HG03108 (cell line): ENCODE results near the gene GLYATL2.

Source experiments
- ATAC-seq: cut with Tn5 transposase; IDR thresholded peaks from one replicate; pipeline ENCODE4 v1.9.1; 2021; ENCODE audit warnings: moderate library complexity; ENCODE audit not compliant: unreplicated experiment

Gene GLYATL2, protein sequence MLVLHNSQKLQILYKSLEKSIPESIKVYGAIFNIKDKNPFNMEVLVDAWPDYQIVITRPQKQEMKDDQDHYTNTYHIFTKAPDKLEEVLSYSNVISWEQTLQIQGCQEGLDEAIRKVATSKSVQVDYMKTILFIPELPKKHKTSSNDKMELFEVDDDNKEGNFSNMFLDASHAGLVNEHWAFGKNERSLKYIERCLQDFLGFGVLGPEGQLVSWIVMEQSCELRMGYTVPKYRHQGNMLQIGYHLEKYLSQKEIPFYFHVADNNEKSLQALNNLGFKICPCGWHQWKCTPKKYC

DNA sequence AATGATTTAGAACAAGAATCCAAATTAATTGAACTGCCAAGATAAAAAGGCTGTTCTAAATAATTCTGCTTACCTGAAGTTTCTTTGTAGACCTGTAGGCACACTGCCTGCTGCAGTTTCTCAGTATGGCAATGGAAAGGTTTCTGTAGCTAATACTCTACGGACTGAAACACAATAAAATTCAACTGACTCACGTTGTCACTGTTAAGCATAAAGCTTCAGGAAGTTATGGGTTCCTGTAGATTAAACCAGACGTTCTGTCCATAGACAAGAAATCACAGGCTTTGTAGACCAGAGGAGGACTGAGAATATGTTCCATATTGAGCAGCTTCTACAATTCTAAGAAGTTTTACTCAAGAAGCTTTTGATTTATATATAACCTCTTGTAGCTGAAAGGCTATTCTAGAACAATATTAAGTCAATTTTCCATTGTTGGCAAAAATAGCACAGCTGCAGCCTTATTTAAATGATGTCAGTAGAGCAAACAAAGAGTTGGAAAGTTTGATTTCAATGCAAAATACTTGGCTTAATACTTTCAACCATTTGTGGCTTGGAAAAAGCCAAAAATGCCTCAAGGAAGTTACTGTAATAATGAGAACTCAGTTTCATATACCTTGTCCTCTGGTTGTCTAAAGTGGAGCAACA lies at the start of gene GLYATL2:
Gene GLYATL2, minus strand, starts transcription at position 344 of the 645 bp plus-strand sequence. CDS start 5,092 bp downstream, outside the sequence.
- no peak for ATAC-seq

DNA sequence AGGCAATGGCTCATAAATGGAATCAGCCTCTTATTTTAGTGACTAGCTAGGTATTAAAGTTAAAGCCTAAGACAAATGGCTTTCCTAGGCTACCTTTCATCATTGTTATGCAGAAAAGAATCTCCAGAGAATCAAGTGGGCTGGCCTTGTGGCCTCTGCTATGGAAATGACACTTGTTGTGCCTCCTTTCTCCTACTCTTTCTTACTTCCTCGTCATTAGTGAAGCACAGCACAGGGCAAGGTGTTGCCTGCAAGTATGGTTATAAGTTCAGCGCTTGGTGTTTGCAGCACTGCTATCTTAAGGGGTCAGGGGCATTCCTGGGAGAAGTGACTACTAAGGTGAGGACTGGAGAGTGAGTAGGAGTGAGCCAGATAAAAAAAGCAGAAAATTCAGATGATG lies 49.4 kb upstream of the GLYATL2 start:
- no peak for ATAC-seq

DNA sequence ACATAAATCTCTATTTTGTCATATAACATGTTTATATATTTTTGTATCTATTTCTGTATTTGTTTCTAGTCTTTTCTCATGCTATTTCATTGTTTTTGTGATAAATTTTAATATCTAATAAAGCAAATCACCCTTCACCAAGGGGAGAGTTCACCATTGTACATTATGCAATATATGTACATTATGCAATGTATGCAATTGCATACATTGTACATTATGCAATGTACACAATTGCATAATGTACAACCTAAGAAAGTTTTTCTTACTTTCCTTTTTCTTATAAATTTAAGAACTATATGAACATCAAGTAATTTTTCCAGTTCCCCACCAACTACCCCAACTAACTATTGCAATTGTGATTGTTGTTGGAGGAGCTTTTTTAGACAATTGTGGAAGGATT lies 44.1 kb upstream of the GLYATL2 start:
- ATAC-seq = no peak

DNA sequence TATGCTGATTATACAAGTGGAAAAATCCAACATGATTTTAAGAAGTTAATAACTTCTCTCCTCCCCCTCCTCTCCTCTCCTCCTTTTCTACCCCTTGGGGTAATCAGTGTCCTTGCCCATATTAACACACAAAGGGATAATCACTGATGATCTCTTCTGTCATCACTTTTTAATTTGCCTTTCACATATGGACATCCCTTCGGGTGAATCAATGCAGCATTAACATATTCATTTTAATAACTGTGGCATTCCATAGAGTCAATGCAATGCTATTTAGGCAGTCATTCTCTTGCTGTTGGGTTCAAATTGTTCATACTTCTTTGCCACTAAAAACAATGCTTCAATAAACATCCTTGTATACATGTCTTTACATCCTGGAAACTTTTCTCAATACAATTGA lies 42.9 kb upstream of the GLYATL2 start:
- ATAC-seq = no peak

DNA sequence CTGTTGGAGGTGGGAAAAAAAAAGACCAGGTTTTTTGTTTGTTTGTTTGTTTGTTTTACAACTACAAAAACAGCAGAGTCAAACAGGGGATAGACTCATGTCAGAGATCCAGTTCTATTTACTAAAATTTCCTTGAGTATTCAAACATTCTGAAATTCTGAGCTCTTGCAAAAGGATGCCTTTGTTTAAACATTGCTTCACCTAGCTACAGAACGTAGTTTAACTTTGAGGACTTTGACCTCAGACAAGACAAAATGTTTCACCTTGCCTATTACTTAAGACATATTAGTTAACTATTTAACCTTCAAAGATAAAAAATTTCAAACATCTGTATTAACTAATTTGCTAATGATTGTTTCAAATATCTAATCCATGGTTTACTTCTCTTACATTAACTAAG lies 36.1 kb upstream of the GLYATL2 start:
- ATAC-seq = no peak

DNA sequence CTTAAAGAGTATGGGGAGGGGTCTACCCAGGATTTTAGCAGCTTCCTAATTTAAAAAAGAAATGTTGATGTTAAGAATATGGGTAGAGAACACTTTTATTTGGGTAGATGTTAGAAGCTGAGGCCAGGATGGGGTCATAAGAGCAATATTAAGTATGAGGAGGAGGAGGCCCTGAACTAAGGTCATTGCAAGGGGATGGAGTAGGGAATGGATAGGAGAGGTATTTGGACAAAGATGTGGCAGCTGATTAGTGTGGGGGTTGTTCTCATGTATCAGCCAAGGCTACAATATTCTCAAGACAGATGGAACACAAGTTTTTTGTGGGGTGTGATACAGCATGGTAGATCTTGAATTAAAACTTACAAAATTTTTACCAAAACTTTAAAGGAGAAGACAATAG lies 35.7 kb upstream of the GLYATL2 start:
- no peak for ATAC-seq

DNA sequence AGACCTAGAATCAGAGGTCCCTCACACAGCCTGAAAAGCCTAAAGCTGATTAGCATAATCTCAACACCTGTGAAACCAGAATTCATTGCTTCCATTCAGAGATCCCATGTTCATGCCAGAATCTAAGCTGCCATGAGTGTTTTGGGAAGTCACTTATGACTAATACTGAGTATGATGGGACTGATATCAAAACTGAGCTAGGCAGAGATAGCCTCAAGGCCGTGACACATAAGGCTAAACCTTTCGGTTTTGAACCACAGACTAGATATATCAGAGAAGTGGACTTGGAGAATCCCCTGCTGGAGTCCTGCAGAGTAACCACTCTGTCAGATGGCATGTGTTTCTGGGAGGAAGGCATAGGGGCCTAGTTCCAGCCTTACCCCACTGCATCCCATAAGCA lies 23.1 kb upstream of the GLYATL2 start:
- no peak for ATAC-seq

DNA sequence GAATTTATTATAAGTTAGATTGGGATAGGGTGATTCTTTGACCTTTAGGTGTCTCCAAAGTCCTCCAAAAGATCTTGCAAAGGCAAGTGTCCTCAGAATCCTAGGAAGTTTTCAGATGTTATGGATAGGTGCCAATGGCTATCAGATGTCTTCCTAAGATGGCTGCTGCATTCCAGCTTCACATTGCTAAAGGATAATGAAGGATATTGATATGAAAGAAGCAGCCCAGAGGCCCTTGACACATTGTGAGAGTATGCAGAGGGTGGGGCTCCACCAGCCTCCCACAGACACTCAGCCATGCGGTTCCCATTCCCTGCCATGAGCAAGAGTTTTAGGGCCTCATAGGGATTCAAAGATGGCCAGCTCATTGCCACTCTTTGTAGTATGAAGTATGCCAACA lies 22.3 kb upstream of the GLYATL2 start:
- no peak for ATAC-seq

DNA sequence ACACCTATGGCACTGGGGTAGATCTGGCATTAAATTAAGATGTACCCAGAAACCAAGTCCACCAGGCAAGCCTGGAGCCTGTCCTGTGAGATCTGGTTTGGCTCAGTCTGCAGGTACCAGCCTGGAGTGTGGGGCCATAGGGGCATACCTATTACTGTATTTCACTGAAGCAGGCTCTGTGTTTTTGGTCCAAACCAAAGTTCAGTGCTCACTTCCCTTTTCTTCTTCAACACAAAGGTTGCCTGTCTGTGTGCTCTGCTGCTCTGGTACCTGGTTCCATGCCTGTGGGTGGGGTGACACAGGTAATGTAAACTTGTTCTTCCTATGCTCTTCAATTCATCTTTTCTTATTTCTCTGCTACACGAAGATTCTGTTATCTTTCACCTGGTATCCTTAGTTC lies 19.8 kb upstream of the GLYATL2 start:
- no peak for ATAC-seq

DNA sequence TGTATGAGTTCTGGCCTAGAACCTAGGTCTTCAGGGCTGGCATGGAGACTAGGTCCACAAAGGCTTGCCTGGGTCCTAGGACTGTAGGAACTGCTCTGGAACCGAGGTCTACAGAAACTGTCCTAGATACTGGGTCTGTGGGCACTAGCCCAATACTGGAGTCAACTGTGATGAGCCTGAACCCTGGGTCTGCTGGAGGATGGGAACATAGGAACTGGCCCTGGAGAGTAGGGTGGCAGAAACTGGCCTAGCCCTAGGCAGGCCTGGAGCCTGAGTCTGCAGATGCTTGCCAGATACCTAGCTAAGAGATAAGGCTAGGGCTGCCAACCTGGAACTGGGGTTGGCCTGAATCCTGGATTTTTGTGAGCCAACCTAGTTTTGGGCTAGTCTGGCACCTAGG lies 19.2 kb upstream of the GLYATL2 start:
- no peak for ATAC-seq

DNA sequence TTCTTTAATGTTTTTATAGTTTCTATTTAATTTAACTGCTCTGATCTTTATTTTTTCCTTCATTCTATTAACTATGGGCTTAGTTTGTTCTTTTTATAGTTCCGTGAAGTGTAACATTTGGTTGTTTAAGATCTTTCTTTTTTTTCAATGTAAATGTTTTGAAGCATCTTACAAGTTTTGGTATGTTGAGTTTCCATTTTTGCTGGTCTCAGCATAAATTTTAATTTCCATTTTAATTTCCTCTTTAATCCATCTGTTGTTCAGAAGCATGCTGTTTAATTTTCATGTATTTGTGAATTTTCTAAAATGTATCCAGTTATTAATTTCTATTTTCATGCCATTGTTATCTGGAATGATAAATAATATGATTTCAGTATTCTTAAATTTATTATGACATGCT lies 17.0 kb upstream of the GLYATL2 start:
- ATAC-seq = no peak

DNA sequence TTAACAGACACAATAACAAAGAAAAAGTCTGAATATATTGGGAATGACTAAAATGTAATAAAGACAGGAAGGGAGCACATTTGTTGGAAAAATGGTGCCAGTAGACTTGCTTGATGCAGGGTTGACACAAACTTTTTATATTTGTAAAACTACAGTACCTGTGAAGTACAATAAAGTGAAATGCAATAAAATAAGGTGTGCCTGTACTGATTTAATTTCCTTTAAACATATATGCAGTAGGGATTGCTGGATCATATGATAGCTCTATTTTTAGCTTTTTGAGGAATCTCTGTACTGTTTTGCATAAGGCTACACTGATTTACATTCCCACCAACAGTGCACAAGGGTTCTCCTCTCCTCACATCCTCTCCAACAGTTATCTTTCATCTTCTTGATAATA lies 12.3 kb upstream of the GLYATL2 start:
- ATAC-seq = no peak

DNA sequence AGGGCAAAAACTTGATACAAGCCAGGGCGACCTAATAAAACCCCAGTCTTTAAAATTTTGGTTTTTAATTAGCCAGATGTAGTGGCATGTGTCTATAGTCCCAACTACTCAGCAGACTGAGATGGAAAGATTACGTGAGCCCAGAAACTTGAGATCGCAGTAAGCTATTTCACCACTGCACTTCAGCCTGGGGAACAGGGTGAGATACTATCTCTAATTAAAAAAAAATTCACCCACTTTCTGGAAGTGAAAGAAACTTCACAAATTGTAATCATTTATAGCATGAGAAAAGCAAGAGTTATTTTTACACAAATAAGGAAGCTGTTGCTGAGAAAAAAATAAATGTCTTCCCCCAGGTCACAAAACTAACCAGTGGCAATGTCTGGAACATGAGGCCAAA lies 882 bp upstream of the GLYATL2 start:
- no peak for ATAC-seq

DNA sequence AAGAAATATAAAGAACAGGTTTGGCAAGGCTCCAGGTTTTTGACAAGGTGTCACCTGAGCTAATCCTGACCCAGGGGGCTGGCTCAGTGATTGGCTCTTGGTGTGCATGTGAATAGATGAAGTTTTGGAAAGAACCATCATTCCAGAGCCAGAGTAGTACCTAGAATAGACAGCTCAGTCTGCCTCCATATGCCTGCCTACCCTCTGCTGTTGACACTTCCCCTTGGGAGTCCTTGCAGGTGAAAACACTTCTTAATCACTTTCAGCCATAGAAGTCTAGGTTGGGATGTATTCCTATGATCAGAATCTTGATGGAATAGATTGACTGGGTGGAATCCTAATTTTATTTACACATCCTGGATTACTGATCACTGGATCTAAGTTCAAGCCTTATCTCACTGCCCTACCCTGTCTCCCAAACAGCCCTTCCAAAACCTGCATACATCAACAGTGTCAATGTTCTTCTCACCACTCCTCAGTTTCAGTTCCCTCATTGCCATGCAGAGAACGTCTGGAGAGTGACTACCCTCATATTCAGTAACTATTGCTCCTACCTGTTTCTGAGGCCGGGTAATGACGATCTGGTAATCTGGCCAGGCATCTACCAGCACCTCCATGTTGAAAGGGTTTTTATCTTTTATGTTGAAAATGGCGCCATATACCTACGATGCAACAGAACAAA lies 6.7 kb downstream of the GLYATL2 start:
- no peak for ATAC-seq

DNA sequence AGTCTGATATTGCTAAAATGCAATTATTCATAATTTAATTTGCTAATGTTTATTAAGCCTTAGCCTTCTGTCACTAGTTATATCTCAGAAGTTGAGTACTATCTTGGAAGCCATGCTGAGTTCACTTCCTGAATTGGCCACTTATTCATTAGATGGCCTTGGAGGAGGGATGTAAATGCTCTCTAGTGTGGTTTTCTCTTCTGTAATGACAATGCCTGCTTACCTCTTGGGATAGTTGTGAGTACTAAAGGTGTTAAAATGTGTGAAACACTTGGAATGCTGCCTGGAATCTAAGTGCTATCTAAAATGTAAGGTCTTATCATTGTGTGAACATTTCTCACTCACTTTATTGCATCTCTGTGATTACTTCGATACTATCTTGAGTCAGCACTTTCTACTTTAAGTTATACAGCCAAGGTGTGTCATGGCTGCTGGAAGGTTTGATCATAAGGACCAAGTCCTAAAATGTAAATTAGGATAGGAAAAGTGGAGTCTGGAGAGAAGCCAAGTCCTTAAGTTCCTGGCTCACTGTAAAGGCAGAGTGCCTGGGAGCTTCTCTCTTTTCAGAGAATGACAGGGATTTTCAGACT lies 12.4 kb downstream of the GLYATL2 start:
- ATAC-seq = no peak

DNA sequence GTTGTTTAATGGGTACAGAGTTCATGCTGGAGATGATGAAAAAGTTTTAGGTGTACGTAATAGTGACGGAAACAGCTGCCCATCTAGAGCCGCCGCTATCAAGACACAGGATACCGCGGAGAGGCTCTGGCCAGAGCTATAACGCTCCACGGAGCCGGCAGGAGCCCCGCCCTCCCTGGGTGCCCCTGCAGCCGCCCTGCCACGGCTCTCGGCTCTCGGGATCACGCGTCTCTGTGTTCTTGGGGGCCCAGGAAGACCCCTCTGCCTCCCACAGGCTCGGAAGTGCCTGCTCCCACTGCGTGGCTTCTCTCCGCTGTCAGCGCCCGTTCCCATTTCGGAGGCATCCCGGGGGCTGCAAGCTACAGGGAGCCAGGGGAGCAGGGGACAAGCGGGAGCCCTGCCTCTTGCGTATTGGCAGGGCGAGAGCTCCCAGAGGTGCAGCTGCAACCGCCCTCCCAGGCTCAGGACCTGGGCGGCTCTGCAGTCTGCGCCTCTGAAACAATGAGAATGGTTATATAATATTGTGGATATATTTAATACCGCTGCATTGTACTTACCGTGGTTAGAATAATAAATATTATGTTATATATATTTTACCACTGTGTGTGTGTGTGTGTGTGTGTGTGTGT lies 13.7 kb downstream of the GLYATL2 start:
- ATAC-seq = no peak

DNA sequence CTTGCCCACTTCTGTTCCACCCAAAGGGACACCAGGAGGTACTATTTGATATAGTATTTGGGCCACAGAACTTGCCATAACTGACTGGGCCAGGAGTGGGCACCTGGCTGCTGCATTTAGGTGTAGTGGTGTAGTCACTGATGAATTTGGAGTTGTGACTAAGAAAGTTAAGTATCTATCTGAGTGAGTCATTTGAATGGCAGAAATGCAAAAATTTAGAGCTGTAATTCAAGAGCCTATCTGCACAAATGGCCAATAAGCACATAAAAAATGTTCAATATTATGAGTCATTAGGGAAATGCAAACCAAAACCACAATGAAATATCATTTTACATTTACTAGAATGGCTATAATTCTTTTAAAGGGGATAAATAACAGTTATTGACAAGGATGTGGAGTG lies 14.7 kb downstream of the GLYATL2 start:
- ATAC-seq = no peak

DNA sequence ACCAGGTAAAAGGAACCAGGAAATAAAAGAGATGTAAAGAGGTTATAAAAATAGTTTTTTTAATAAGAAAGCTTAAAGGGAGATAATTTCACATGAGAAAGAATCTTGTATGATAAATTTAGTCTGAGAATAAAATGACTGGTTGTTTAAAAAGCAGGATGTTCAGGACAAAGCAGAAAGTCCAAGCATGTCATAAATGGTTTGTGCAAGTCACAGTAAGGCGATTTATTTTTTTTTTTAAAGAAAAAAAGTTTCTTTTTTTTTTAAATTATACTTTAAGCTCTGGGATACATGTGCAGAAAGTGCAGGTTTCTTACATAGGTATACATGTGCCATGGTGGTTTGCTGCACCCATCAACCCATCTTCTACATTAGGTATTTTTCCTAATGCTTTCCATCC lies 30.8 kb downstream of the GLYATL2 start:
- ATAC-seq = no peak

DNA sequence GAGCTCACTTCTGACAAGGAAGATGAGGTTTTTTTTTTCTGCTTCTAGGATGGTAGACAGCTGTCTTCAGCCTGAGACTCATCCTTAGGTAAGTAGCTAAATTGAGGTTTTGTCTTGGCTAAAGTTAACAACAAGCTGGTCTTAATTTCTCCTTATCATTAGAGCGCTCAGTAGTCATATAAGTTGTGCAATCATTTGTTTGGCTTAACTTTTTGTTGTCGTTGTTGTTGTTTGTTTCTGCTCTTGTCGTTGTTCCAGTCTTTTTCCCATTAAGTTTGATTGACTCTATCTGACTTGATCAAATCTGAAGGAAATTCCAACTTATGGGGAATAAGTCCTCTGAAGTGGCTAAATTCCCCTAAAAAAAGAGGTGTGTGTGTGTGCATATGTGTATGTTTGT lies 33.0 kb downstream of the GLYATL2 start:
- no peak for ATAC-seq

DNA sequence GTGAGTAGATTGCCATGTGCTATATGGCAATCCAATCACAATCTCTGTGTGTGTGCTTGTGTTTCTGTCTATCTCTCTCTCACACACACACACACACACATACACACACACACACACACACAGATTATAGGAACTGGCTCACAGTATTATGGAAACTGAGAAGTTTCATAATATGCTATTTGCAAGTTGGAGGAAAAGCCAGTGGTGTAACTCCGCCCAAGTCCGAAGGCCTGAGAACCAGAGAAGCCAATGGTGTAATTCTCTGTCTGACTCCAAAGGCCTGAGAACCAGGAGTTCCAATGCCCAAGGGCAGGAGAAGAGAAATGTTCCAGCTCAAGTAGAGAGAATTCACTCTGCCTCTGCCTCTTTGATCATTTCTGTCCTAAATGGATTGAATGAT lies 37.2 kb downstream of the GLYATL2 start:
- ATAC-seq = no peak

DNA sequence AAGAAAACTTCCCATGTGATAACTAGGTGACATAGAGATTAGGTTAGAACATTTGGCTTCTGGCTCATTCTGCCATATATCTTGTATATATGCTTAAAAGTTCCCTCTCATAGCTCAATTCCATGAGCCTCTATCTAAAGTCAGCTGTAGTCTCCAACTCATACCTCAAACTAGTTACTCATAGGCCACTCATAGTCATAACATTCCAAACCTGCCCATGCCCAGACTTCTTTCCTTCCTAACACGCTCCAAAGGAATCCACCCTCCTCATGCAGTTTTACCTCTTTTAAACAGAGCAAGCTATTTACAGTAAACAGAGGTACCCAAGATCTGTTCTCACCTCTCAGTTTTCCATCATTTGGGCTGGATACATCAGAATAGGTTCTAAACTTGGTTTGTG lies 39.4 kb downstream of the GLYATL2 start:
- ATAC-seq = no peak
